SK-N-SH (cell line): ENCODE measurements around the gene SCAI.

Source experiments
- CTCF ChIP-seq: fragments of 200-600 bp; sonication (generic); IDR thresholded peaks from 2 replicates; pipeline ENCODE4 v1.6.1; 2017; ENCODE audit warnings: antibody characterized with exemption, mild to moderate bottlenecking, moderate library complexity
- EZH2phosphoT487 ChIP-seq: fragments of 200-600 bp; sonication (generic); IDR thresholded peaks from 2 replicates; pipeline ENCODE4 v1.6.1; 2017; ENCODE audit warnings: low read depth, mixed run types, mild to moderate bottlenecking, antibody characterized with exemption, moderate library complexity, borderline replicate concordance
- FOXJ3 ChIP-seq: sonication (generic); formaldehyde crosslinking; IDR thresholded peaks from 2 replicates; pipeline ENCODE4 v1.5.1; 2020; ENCODE audit warnings: mild to moderate bottlenecking, missing genetic modification reagents
- NRF1 ChIP-seq: IDR thresholded peaks from 2 replicates; pipeline ENCODE4 v1.6.1; 2012; ENCODE audit warnings: low read depth, mild to moderate bottlenecking, low read length
- TAF1 ChIP-seq: IDR thresholded peaks from 2 replicates; pipeline ENCODE4 v1.6.1; 2012; ENCODE audit warnings: low read depth, mild to moderate bottlenecking, low read length, moderate library complexity, borderline replicate concordance
- TEAD4 ChIP-seq: IDR thresholded peaks from 2 replicates; pipeline ENCODE4 v1.4.0; 2012; ENCODE audit warnings: mild to moderate bottlenecking, borderline replicate concordance; ENCODE audit not compliant: insufficient read depth
- YY1 ChIP-seq: IDR thresholded peaks from 2 replicates; pipeline ENCODE4 v1.4.0; 2012; ENCODE audit warnings: low read depth, mild to moderate bottlenecking
- ZBTB33 ChIP-seq: IDR thresholded peaks from 2 replicates; pipeline ENCODE4 v1.4.0; 2012; ENCODE audit warnings: low read depth, borderline replicate concordance
- TF ChIP-seq, protein P1 (sequence below): IDR thresholded peaks from 2 replicates; pipeline ENCODE4 v1.6.1; 2012; ENCODE audit warnings: mild to moderate bottlenecking, low read depth, low read length, moderate library complexity

- TF ChIP-seq CTCF (no peak), TEAD4 (no peak), ZBTB33 (no peak), YY1 (no peak), TAF1 (no peak), EZH2phosphoT487 (no peak), NRF1 (no peak), FOXJ3 (no peak)
- TF ChIP-seq, protein P1, sequence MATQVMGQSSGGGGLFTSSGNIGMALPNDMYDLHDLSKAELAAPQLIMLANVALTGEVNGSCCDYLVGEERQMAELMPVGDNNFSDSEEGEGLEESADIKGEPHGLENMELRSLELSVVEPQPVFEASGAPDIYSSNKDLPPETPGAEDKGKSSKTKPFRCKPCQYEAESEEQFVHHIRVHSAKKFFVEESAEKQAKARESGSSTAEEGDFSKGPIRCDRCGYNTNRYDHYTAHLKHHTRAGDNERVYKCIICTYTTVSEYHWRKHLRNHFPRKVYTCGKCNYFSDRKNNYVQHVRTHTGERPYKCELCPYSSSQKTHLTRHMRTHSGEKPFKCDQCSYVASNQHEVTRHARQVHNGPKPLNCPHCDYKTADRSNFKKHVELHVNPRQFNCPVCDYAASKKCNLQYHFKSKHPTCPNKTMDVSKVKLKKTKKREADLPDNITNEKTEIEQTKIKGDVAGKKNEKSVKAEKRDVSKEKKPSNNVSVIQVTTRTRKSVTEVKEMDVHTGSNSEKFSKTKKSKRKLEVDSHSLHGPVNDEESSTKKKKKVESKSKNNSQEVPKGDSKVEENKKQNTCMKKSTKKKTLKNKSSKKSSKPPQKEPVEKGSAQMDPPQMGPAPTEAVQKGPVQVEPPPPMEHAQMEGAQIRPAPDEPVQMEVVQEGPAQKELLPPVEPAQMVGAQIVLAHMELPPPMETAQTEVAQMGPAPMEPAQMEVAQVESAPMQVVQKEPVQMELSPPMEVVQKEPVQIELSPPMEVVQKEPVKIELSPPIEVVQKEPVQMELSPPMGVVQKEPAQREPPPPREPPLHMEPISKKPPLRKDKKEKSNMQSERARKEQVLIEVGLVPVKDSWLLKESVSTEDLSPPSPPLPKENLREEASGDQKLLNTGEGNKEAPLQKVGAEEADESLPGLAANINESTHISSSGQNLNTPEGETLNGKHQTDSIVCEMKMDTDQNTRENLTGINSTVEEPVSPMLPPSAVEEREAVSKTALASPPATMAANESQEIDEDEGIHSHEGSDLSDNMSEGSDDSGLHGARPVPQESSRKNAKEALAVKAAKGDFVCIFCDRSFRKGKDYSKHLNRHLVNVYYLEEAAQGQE: no peak
These were observed 182.9 kb downstream of the SCAI start for GRCh38 chr9:124960409-124960752.
